ENCODE measurements around the gene LRCH3. TPM values are rescaled to one million over a fixed set of nuclear protein-coding genes. Genes with fewer than 3 reads are reported as not detected.

Gene LRCH3
- total RNA-seq (10 to 100 TPM; 17.9 to 40.3 (median 28.6) TPM), polyA plus RNA-seq (10 to 100 TPM; 11.1 to 12.6 TPM)
- long read RNA-seq, donor 1, full-length matches to known transcripts: 5 of 13 reads
- long read RNA-seq, donor 1, partial matches to known transcripts: 2 of 13 reads
- long read RNA-seq, donor 1, other reads (novel, unspliced or antisense): 6 of 13 reads
- long read RNA-seq, donor 2, full-length matches to known transcripts: 9 of 28 reads
- long read RNA-seq, donor 2, partial matches to known transcripts: 7 of 28 reads
- long read RNA-seq, donor 2, other reads (novel, unspliced or antisense): 12 of 28 reads
- long read RNA-seq, donor 3, full-length matches to known transcripts: 4 of 10 reads
- long read RNA-seq, donor 3, partial matches to known transcripts: 2 of 10 reads
- long read RNA-seq, donor 3, other reads (novel, unspliced or antisense): 4 of 10 reads

DNA sequence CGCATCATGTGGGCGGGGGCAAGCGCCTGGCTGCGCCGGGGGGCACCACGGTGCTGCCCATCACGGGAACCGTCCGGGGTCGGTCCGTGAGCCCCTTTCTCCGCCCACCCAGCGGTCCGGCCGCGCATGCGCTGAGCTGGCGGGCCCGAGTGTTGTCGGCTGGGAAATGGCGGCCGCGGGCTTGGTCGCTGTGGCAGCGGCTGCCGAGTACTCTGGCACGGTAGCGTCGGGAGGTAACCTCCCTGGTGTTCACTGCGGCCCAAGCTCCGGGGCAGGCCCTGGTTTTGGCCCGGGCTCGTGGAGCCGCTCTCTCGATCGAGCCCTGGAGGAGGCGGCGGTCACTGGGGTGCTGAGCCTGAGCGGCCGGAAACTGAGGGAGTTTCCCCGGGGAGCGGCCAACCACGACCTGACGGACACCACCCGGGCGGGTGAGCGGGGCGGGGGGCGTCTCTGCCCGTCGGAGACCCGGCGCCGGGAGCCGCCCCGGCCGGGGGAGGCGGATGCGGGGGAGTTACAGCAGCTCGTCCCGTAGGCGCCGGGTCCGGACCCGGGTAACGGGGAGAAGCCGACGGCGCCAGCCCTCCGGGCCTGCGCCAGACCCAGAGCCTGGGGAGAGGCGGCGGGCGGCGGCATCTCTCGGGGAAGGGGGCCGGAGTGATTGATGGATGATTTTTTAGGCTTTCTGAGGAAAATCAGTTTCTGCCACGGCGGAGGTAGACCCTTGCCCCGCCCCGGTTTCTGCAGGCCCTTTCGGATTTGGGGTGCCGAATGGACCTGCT, at the start of gene LRCH3:
Gene LRCH3, plus strand, starts transcription at position 142 of the 779 bp plus-strand sequence. Its CDS starts 25 bp downstream, at position 167.
- Histone ChIP-seq H3K4me1 (peaks cover 0 to 38% (median 23%) of the 10 kb centered on the region in 12 donors), H3K36me3 (peaks cover 0 to 16% (median 7%) of the 10 kb centered on the region in 9 donors), H3K9me3 (no peaks in the 10 kb centered on the region), H3K4me3 (peak within 1 kb of the TSS; percentile 45 to 95 (median 86)), H3K27me3 (no peaks in the 10 kb centered on the region), H3K27ac (peak within 1 kb of the TSS; percentile 78 to 98 (median 96))
- peak in 1 of 2 donors; percentile 75 for TF ChIP-seq POLR2A (IDR thresholded peaks at IDR 0.05)
- TF ChIP-seq, protein P1, sequence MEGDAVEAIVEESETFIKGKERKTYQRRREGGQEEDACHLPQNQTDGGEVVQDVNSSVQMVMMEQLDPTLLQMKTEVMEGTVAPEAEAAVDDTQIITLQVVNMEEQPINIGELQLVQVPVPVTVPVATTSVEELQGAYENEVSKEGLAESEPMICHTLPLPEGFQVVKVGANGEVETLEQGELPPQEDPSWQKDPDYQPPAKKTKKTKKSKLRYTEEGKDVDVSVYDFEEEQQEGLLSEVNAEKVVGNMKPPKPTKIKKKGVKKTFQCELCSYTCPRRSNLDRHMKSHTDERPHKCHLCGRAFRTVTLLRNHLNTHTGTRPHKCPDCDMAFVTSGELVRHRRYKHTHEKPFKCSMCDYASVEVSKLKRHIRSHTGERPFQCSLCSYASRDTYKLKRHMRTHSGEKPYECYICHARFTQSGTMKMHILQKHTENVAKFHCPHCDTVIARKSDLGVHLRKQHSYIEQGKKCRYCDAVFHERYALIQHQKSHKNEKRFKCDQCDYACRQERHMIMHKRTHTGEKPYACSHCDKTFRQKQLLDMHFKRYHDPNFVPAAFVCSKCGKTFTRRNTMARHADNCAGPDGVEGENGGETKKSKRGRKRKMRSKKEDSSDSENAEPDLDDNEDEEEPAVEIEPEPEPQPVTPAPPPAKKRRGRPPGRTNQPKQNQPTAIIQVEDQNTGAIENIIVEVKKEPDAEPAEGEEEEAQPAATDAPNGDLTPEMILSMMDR (IDR thresholded peaks at IDR 0.05): peak in 1 of 12 donors; percentile 3
- ATAC-seq (peak; percentile 64 to 91 (median 90)), DNase-seq (peak; percentile 81 to 93 (median 86))
- intact Hi-C loops (cut with DNase I): loop anchor here in 2 of 10 donors (2.0 to 10.0 kb wide), 2 partner anchors 41 to 77 kb away; no protein-coding TSS in a partner anchor
- 0 to 3% (median 0%) methylated on average over 17 to 83 of the region's 83 CpGs for WGBS, 4 donors

DNA sequence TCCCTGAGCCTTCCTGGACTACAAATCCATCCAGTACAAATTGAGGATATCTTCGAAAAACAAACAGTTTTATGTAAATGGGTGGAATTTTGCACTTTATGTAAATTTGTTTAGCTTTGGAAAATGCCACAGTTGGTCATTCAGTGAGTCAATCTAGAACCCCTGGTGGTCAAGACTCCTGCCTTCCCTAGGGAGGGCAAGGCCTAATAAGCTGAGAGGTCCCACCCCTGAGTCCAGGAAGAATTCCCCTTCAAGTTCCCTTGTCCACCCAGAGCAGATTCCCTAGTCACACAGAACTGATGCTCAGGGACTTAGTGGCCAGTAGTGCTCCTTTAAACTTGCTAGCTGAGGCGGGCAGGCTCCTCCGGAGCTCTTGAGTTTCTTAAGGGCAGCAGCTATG, 48.3 kb upstream of the LRCH3 start:
- no peak overlapping the region for H3K27ac ChIP-seq
- ATAC-seq (no peak), DNase-seq (no peak)
- H3K9me3 ChIP-seq: peaks cover 0 to 8% (median 0%) of the 10 kb centered on the region in 12 donors
- H3K4me1 ChIP-seq: peaks cover 0 to 20% (median 9%) of the 10 kb centered on the region in 12 donors
- TF ChIP-seq, protein P1 (IDR thresholded peaks at IDR 0.05): no peak
- TF ChIP-seq POLR2A (IDR thresholded peaks at IDR 0.05): no peak
- no peaks in the 10 kb centered on the region for H3K27me3 ChIP-seq
- peaks cover 0 to 6% (median 0%) of the 10 kb centered on the region in 9 donors for H3K36me3 ChIP-seq
- no peak overlapping the region for H3K4me3 ChIP-seq
- WGBS, 4 donors: 89 to 95% (median 91%) methylated on average over 3 of the region's 3 CpGs
- intact Hi-C loops (cut with DNase I): no loop called here

DNA sequence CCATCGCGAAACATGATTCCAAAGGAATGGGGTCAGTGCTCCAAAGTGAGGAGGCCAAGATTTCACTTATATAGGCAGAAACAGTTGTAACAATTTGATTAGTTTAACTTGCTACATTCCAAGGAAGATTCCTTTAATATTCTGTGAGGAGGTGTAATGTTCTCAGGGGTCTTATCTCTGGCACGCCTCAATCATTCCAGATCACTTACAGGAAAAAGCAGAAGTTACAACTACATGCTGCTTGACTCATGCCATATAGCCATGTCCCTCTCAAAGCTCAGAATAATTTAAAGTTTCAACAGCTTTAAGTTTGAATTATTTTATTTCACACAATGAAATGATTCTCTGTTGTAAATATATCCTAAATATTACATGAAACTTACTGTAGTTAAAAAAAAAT, 44.8 kb upstream of the LRCH3 start:
- ATAC-seq (no peak), DNase-seq (no peak)
- 63 to 79% (median 71%) methylated on average over 3 of the region's 3 CpGs for WGBS, 4 donors
- H3K9me3 ChIP-seq: peaks cover 0 to 8% (median 0%) of the 10 kb centered on the region in 12 donors
- H3K27me3 ChIP-seq: no peaks in the 10 kb centered on the region
- intact Hi-C loops (cut with DNase I): loop anchor here in 3 of 10 donors (5.0 kb wide), 1 partner anchor 34 kb away; no protein-coding TSS in a partner anchor
- TF ChIP-seq, protein P1 (IDR thresholded peaks at IDR 0.05): no peak
- TF ChIP-seq POLR2A (IDR thresholded peaks at IDR 0.05): no peak
- peak overlapping the region in 11 of 12 donors; percentile 11 to 99 (median 66) for H3K27ac ChIP-seq
- H3K4me3 ChIP-seq: no peak overlapping the region
- peaks cover 0 to 32% (median 17%) of the 10 kb centered on the region in 12 donors for H3K4me1 ChIP-seq
- peaks cover 0 to 6% (median 0%) of the 10 kb centered on the region in 9 donors for H3K36me3 ChIP-seq

Measured in heart left ventricle (tissue), 16 donors.